HCT116 (cell line): ENCODE data around the gene PAQR4. TPM values are rescaled to one million over a fixed set of nuclear protein-coding genes. Genes with fewer than 3 reads are reported as not detected.

Experiments used
- ATAC-seq: fragments of 200-7000 bp; cut with Tn5 transposase; 2 replicates; pipeline ENCODE4 v1.9.1; 2020; ENCODE audit warnings: mild to moderate bottlenecking, moderate library complexity
- BruUV-seq: library from RNA; stranded (reverse); fragments of 400-500 nt; replicated peaks from 2 replicates; lab custom pipeline; 2021; lab: Mats Ljungman, UMichigan
- CTCF ChIA-PET: fragments of 300-600 bp; sonication (Branson Sonifier 250); formaldehyde crosslinking; loops from one replicate; lab custom pipeline; 2021; ENCODE audit warnings: antibody characterized with exemption; lab: Charles Lee
- POLR2A ChIA-PET: fragments of 300-600, 350-600 bp; sonication (Branson Sonifier 250); formaldehyde crosslinking; loops from one replicate; lab custom pipeline; 2021; ENCODE audit warnings: antibody characterized with exemption; lab: Charles Lee
- RAD21 ChIA-PET, 2 experiments: fragments of 300-600 bp; sonication (Branson Sonifier 250); formaldehyde crosslinking; loops; one replicate each; lab custom pipeline; 2023; ENCODE audit warnings: low total read pairs in 2 of 2; ENCODE audit not compliant: uncharacterized antibody in 2 of 2, unreplicated experiment in 2 of 2, low non-redundant PET in 1 of 2; lab: Charles Lee
- DNase-seq: peaks from one replicate; pipeline ENCODE4 v3.0.0-alpha.2; 2010; ENCODE audit warnings: low read depth, low spot score
- H2AFZ ChIP-seq: fragments of 200-600 bp; shearing (Covaris generic), sonication (generic); 2 replicates; pipeline ENCODE4 v1.6.1; 2017; ENCODE audit warnings: low read depth, mixed run types, mixed read lengths, antibody characterized with exemption, low read length; ENCODE audit not compliant: poor library complexity, severe bottlenecking
- H3K27ac ChIP-seq: 2 replicates; pipeline ENCODE4 v1.5.1; 2012; ENCODE audit warnings: low read depth, low read length
- H3K27me3 ChIP-seq: fragments of 200-600 bp; sonication (generic); 2 replicates; pipeline ENCODE4 v1.6.1; 2016; ENCODE audit warnings: mixed run types, low read length, mixed read lengths; ENCODE audit not compliant: insufficient read depth
- H3K36me3 ChIP-seq, 2 experiments: fragments of 200-500 bp in 1 of 2; fragments of 200-600 bp in 1 of 2; sonication (Bioruptor generic) in 1 of 2; sonication (generic) in 1 of 2; 2 replicates each; pipeline versions ENCODE4 v1.5.1 to v1.6.1; 2014 to 2016; ENCODE audit warnings: low read length in 2 of 2, inconsistent platforms in 1 of 2, mixed read lengths in 1 of 2, mixed run types in 1 of 2; ENCODE audit not compliant: insufficient read depth in 2 of 2, control insufficient read depth in 1 of 2
- H3K4me1 ChIP-seq, 2 experiments: fragments of 200-600 bp in 1 of 2; sonication (generic) in 1 of 2; 2 replicates each; pipeline versions ENCODE4 v1.5.1 to v1.6.1; 2012 to 2017; ENCODE audit warnings: low read length in 2 of 2, inconsistent platforms in 1 of 2, mild to moderate bottlenecking in 1 of 2, mixed read lengths in 1 of 2, mixed run types in 1 of 2, moderate library complexity in 1 of 2; ENCODE audit not compliant: insufficient read depth in 2 of 2, control insufficient read depth in 1 of 2
- H3K4me2 ChIP-seq: fragments of 200-600 bp; sonication (generic); 2 replicates; pipeline ENCODE4 v1.6.1; 2017; ENCODE audit warnings: mixed run types, low read length, mixed read lengths
- H3K4me3 ChIP-seq, 2 experiments: fragments of 200-600 bp in 1 of 2; sonication (generic) in 1 of 2; replicated peaks in 1 of 2; 2 replicates each; pipeline ENCODE4 v1.5.1; 2011 to 2016; ENCODE audit warnings: low read length in 2 of 2, control low read depth in 1 of 2, low read depth in 1 of 2, mild to moderate bottlenecking in 1 of 2, mixed read lengths in 1 of 2, mixed run types in 1 of 2
- H3K79me2 ChIP-seq: fragments of 200-600 bp; sonication (generic); 2 replicates; pipeline ENCODE4 v1.6.1; 2017; ENCODE audit warnings: mild to moderate bottlenecking, mixed run types, low read length, moderate library complexity, mixed read lengths; ENCODE audit not compliant: insufficient read depth
- H3K9ac ChIP-seq: fragments of 200-600 bp; sonication (generic); 2 replicates; pipeline ENCODE4 v1.6.1; 2016; ENCODE audit warnings: low read length, mixed read lengths
- H3K9me2 ChIP-seq: fragments of 200-600 bp; sonication (generic), shearing (Covaris generic); 2 replicates; pipeline ENCODE4 v1.6.1; 2017; ENCODE audit warnings: mixed run types, mild to moderate bottlenecking, moderate library complexity; ENCODE audit not compliant: insufficient read depth
- H3K9me3 ChIP-seq, 2 experiments: fragments of 200-500 bp in 1 of 2; fragments of 200-600 bp in 1 of 2; sonication (Bioruptor generic) in 1 of 2; sonication (generic) in 1 of 2; 2 replicates each; pipeline ENCODE4 v1.6.1; 2014 to 2017; ENCODE audit warnings: low read length in 2 of 2, mixed read lengths in 2 of 2, inconsistent platforms in 1 of 2, low read depth in 1 of 2, mild to moderate bottlenecking in 1 of 2, mixed run types in 1 of 2, moderate library complexity in 1 of 2; ENCODE audit not compliant: control insufficient read depth in 1 of 2, insufficient read depth in 1 of 2
- H4K20me1 ChIP-seq: fragments of 200-600 bp; sonication (generic), shearing (Covaris generic); 2 replicates; pipeline ENCODE4 v1.6.1; 2017; ENCODE audit warnings: mixed run types, mild to moderate bottlenecking, moderate library complexity; ENCODE audit not compliant: insufficient read depth
- CTCF ChIP-seq, 3 experiments: fragments of 200-600 bp in 1 of 3; sonication (generic) in 1 of 3; IDR thresholded peaks in 2 of 3; conservative IDR thresholded peaks in 1 of 3; 2 replicates each; pipeline ENCODE4 v1.5.1; 2012 to 2017; ENCODE audit warnings: low read depth in 2 of 3, low read length in 2 of 3, antibody characterized with exemption in 1 of 3, borderline replicate concordance in 1 of 3, control low read depth in 1 of 3, mild to moderate bottlenecking in 1 of 3, mixed read lengths in 1 of 3, mixed run types in 1 of 3, moderate library complexity in 1 of 3; ENCODE audit not compliant: insufficient read depth in 1 of 3
- EGR1 ChIP-seq: IDR thresholded peaks from 2 replicates; pipeline ENCODE4 v1.6.1; 2012; ENCODE audit warnings: low read depth
- EZH2phosphoT487 ChIP-seq: fragments of 200-600 bp; IDR thresholded peaks from 2 replicates; pipeline ENCODE4 v1.6.1; 2018; ENCODE audit warnings: antibody characterized with exemption, borderline replicate concordance
- FOSL1 ChIP-seq: IDR thresholded peaks from 2 replicates; pipeline ENCODE4 v1.6.1; 2012; ENCODE audit warnings: low read depth
- JUND ChIP-seq: IDR thresholded peaks from 2 replicates; pipeline ENCODE4 v1.6.1; 2012
- MAX ChIP-seq: IDR thresholded peaks from 2 replicates; pipeline ENCODE4 v1.6.1; 2012
- POLR2A ChIP-seq: IDR thresholded peaks from 2 replicates; pipeline ENCODE4 v1.7.0; 2011; ENCODE audit warnings: borderline replicate concordance; ENCODE audit not compliant: insufficient read depth, insufficient read length; ENCODE audit errors: extremely low read depth
- POLR2AphosphoS5 ChIP-seq: IDR thresholded peaks from 2 replicates; pipeline ENCODE4 v1.6.1; 2011; ENCODE audit warnings: mild to moderate bottlenecking, low read depth, low read length, moderate library complexity
- RAD21 ChIP-seq: IDR thresholded peaks from 2 replicates; pipeline ENCODE4 v1.6.1; 2012; ENCODE audit warnings: low read depth, mild to moderate bottlenecking
- SIN3A ChIP-seq: IDR thresholded peaks from 2 replicates; pipeline ENCODE4 v1.6.1; 2012; ENCODE audit warnings: low read depth
- TCF7L2 ChIP-seq: IDR thresholded peaks from 2 replicates; pipeline ENCODE4 v1.7.0; 2011; ENCODE audit warnings: borderline replicate concordance, inconsistent platforms; ENCODE audit not compliant: insufficient read depth, insufficient read length; ENCODE audit errors: extremely low read depth
- YY1 ChIP-seq: IDR thresholded peaks from 2 replicates; pipeline ENCODE4 v1.6.1; 2011; ENCODE audit warnings: low read length, low read depth, moderate library complexity, mild to moderate bottlenecking; ENCODE audit not compliant: insufficient replicate concordance; ENCODE audit errors: extremely low read depth
- ZFX ChIP-seq: fragments of 450-650 bp; IDR thresholded peaks from 2 replicates; pipeline ENCODE4 v1.6.1; 2017
- intact Hi-C: fragments of 100-400 bp; cut with micrococcal nuclease; formaldehyde crosslinking; loops from 2 replicates; pipeline ENCODE4 v1.10.0; 2022
- total RNA-seq: library from RNA; stranded (reverse); gene quantifications from one replicate; pipeline ENCODE4 v1.2.1, GENCODE V29; 2021; ENCODE audit not compliant: unreplicated experiment

Gene PAQR4
- total RNA-seq, 1 experiment from 2014 or later = 45.6 TPM

- TF ChIP-seq MAX (no peak), FOSL1 (no peak), RAD21 (no peak)
- ATAC-seq (peak; percentile 39), DNase-seq (no peak)
- Histone ChIP-seq H3K4me2 (peak overlapping the region; percentile 86), H3K4me1 (peaks cover 24 to 44% of the 10 kb centered on the region in 2 experiments), H2AFZ (no peak overlapping the region), H3K27ac (peak overlapping the region; percentile 93), H3K9ac (peak overlapping the region; percentile 99), H3K9me3 (no peaks in the 10 kb centered on the region), H3K9me2 (no peaks in the 10 kb centered on the region), H3K79me2 (peaks cover 51% of the 10 kb centered on the region), H4K20me1 (no peaks in the 10 kb centered on the region; the same call in 1 of the 2 replicates), H3K27me3 (no peaks in the 10 kb centered on the region), H3K36me3 (peaks cover 0 to 32% of the 10 kb centered on the region in 2 experiments; a peak in 2 of 4 replicates), H3K4me3 (peak overlapping the region; percentile 89 to 99)
- ChIA-PET POLR2A (interaction anchor here (0.9 to 2.8 kb wide), 3 partner anchors 10 to 41 kb away, joined by 3 to 11 read pairs (median 10); partner anchors contain the start of genes KREMEN2 and TNFRSF12A), CTCF (no interaction called here), RAD21 (no interaction called here)
- BruUV-seq = TSS peak; percentile 58
- intact Hi-C loops = loop anchor here (5.0 kb wide), 1 partner anchor 43 kb away; the partner anchor contains the start of genes HCFC1R1, THOC6 and TNFRSF12A
Observed at GRCh38 chr16:2979669-2980226, 10.6 kb downstream of the PAQR4 start.

GRCh38 chr16:2980227-2981176, 11.4 kb downstream of the PAQR4 start, which contains the start of gene PKMYT1:
Gene PKMYT1 (minus strand): TSS chr16:2980446. CDS start chr16:2979657, 789 bp downstream.
- H3K9me2 ChIP-seq = no peaks in the 10 kb centered on the region
- H4K20me1 ChIP-seq = no peaks in the 10 kb centered on the region; the same call in 1 of the 2 replicates
- H3K4me3 ChIP-seq = peak within 1 kb of the TSS; percentile 89 to 99
- peaks cover 43% of the 10 kb centered on the region for H3K79me2 ChIP-seq
- peak; percentile 80 for ATAC-seq
- BruUV-seq = TSS peak; percentile 89
- H3K36me3 ChIP-seq = peaks cover 0 to 25% of the 10 kb centered on the region in 2 experiments; a peak in 2 of 4 replicates
- H3K9me3 ChIP-seq = no peaks in the 10 kb centered on the region
- no peaks in the 10 kb centered on the region for H3K27me3 ChIP-seq
- H3K27ac ChIP-seq = peak within 1 kb of the TSS; percentile 93
- ChIA-PET RAD21 (no interaction called here), POLR2A (interaction anchor here (0.7 to 2.8 kb wide), 8 partner anchors 8 to 75 kb away, joined by 3 to 11 read pairs (median 4); partner anchors contain the start of genes HCFC1R1, KREMEN2, THOC6 and TNFRSF12A), CTCF (interaction anchor here (1.0 to 1.4 kb wide), 3 partner anchors 17 to 51 kb away, joined by 3 to 4 read pairs (median 3); partner anchors contain the start of gene KREMEN2)
- H3K9ac ChIP-seq = peak within 1 kb of the TSS; percentile 99
- H3K4me1 ChIP-seq = peaks cover 24 to 44% of the 10 kb centered on the region in 2 experiments
- intact Hi-C loops = loop anchor here (5.0 kb wide), 1 partner anchor 42 kb away; the partner anchor contains the start of genes HCFC1R1, THOC6 and TNFRSF12A
- peak; percentile 3 for TF ChIP-seq YY1
- no peak for TF ChIP-seq TCF7L2
- peak; percentile 98 for TF ChIP-seq EGR1
- no peak for TF ChIP-seq RAD21
- TF ChIP-seq ZFX = peak; percentile 92
- TF ChIP-seq JUND = no peak
- TF ChIP-seq POLR2A = peak; percentile 95
- no peak for TF ChIP-seq EZH2phosphoT487
- peak; percentile 93 for TF ChIP-seq POLR2AphosphoS5
- peak; percentile 53; the same call in 1 of the 2 replicates for TF ChIP-seq MAX
- no peak for TF ChIP-seq CTCF (IDR thresholded peaks at IDR 0.05 in 2 of 3, conservative IDR thresholded peaks at IDR 0.05 in 1 of 3; ENCODE audit: borderline replicate concordance in 1 of 3, insufficient read depth in 1 of 3, low read depth in 2 of 3, low read length in 2 of 3)
- peak; percentile 58 for TF ChIP-seq SIN3A
- peak within 1 kb of the TSS; percentile 86 for H3K4me2 ChIP-seq
- no peak within 1 kb of the TSS for H2AFZ ChIP-seq
- peak; percentile 56 for DNase-seq
